Urothelium cell line (cell line): ENCODE results near the gene HDDC3.

Experiments
- DNase-seq: peaks from one replicate; pipeline ENCODE4 v3.0.0; 2011; ENCODE audit warnings: low spot score, mixed read lengths
- FAIRE-seq: peaks from 2 replicates; lab custom pipeline; 2011; peaks lifted over from hg19 to GRCh38; lab: Jason Lieb, UNC

Gene HDDC3

GRCh38 chr15:90954712-90955623 is 22.6 kb upstream of the HDDC3 start, which contains the start of gene RCCD1:
Gene RCCD1, plus strand, starts transcription at chr15:90954884. Its CDS starts 1,851 bp downstream, at chr15:90956735.
- peak; percentile 89 for FAIRE-seq
- DNase-seq = peak; percentile 96

- FAIRE-seq (no peak), DNase-seq (no peak)
Measured at GRCh38 chr15:90953947-90954711, 21.8 kb upstream of the HDDC3 start.

- DNase-seq = no peak
- FAIRE-seq = no peak
Measured at GRCh38 chr15:90952901-90953677, 20.7 kb upstream of the HDDC3 start.

DNA sequence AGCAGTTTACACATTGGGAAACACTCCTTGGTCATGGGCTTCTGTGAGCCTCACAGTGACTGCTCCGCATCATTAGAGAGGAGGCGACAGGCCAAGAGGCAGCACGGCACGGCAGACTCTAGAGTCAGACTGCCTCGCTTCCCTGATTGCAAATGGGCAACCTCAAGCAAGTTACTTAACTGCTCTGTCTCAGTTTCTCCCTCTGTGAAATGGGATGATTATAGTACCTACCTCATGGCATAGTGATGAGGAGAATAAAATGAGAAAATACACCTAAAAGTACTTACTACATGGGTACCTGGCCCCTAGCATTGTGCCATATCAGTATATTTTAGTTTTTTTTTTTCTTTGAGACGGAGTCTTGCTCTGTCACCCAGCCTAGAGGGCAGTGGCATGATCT is 18.3 kb upstream of the HDDC3 start:
- no peak for FAIRE-seq
- no peak for DNase-seq

DNA sequence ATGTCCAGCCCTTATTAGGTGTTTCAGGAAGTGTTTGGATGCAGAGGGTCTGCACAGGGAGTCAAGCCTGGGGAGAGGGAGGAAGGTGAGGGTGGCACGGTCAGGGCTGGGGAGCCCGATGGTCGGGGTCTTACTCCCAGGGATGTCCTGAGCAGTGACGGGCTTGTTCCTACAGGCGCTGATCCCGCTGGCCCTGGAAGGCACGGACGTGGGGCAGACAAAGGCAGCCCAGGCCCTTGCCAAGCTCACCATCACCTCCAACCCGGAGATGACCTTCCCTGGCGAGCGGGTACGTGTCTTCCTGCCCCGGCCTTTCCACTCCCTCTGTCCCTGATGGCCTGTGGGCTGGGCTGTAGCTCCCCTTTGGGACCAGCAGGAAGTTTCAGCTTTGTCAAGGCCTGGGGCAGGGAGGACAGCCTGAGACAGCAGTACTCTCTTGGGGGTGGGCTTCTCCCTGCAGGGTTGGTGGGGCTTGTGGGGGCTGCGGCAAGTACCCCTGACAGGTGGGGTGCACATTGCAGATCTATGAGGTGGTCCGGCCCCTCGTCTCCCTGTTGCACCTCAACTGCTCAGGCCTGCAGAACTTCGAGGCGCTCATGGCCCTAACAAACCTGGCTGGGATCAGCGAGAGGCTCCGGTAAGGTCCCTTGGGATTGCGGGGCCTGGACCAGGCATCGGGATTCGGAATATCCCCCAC is 17.8 kb upstream of the HDDC3 start:
- FAIRE-seq (no peak), DNase-seq (no peak)

GRCh38 chr15:90948506-90948905 is 16.2 kb upstream of the HDDC3 start:
- DNase-seq (no peak), FAIRE-seq (no peak)

DNA sequence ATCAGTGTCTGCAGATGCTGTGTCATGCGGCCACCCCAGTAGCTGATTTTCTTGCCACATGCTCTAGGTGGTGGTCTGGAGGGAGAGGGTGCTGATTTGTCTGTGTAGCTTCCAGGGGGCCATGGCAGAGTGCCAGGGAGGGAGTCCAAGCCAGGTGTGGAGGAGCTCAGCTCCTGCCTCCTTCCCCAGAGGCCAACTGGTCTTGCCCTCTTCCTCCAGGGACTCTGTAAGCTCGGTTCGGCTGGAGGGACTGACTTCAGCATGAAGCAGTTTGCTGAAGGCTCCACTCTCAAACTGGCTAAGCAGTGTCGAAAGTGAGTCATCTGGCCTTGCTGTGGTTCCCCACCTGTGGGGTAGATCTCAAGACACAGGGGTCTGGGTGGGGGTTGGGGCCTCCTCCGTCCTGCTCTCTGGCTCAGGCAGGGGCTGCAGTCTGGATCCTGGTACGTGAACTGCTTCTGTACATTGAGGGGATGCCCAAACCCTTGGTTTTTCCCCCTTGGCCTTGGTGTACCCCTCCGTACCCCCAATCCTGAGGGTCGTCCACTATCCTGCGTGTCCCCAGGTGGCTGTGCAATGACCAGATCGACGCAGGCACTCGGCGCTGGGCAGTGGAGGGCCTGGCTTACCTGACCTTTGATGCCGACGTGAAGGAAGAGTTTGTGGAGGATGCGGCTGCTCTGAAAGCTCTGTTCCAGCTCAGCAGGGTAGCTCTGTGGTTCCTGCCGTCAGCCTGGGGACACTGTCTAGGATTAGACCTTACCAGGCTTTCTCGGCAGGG is 15.4 kb upstream of the HDDC3 start:
- FAIRE-seq = no peak

GRCh38 chr15:90946941-90947576 is 14.7 kb upstream of the HDDC3 start:
- FAIRE-seq = no peak

More for the DNA sequence above, 15.4 kb upstream of the HDDC3 start:
- no peak for DNase-seq

GRCh38 chr15:90946538-90946937 is 14.2 kb upstream of the HDDC3 start:
- FAIRE-seq (no peak), DNase-seq (no peak)

More at GRCh38 chr15:90946941-90947576, 14.7 kb upstream of the HDDC3 start:
- no peak for DNase-seq

DNA sequence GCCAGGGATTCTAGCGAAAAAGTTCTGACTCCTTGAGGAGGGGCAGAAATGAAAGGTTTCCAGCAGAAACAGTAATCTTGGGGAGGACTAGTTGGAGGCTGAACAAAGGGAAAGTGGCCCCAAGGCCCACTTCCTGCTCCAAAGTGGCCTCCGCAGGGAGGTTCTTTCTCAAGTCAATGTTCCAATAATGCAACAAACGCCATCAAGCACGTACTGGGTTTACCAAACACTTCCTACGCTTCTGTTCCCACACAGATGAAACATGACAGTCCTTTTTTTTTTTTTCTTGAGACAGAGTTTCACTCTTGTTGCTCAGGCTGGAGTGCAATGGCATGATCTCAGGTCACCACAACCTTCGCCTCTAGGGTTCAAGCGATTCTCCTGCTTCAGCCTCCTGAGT is 12.7 kb upstream of the HDDC3 start:
- DNase-seq (no peak), FAIRE-seq (no peak)

DNA sequence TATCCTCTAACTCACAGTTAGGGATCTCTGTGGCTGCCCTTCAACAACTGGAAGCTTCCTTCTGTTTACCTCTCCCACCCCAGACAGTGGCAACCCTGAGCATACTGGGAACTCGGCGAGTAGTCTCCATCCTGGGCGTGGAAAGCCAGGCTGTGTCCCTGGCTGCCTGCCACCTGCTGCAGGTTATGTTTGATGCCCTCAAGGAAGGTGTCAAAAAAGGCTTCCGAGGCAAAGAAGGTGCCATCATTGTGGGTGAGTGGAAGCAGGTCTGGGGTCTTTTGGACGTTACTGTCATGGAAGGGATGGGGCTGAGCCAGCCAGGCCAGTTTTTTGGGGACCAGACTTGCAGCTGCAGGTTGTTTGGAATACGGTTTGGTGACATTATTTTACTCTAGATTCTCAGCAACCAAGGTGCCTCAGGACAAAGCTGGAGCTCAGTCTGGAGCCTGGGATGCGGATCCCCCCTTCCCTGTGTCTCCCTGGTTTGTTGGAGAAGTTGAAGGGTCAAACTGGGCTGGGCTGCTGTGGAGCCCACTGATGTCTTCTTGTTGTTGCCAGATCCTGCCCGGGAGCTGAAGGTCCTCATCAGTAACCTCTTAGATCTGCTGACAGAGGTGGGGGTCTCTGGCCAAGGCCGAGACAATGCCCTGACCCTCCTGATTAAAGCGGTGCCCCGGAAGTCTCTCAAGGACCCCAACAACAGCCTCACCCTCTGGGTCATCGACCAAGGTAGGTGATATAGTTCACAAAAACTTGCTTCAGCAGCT is 10.2 kb upstream of the HDDC3 start:
- DNase-seq (no peak), FAIRE-seq (no peak)

DNA sequence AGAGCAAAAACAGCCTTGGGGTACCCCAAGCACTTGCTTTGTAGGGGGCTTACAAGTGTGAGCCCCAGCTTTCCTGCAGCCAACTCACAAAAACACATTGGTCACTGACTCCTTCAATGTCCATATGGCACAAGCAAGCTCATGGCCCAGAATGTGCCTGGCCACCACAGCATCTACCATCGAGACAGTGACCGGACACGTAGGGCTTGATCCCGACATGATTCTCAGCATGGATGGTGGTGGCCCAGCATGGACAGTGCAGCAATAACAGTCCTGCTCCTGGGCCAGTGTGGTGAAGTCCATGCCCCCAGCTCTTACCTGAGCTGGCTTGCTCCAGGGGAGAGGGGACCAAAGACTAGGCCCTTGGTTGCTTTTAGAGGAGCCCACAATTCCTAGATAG is 8.7 kb upstream of the HDDC3 start:
- FAIRE-seq (no peak), DNase-seq (no peak)

- DNase-seq = no peak
- no peak for FAIRE-seq
Measured at GRCh38 chr15:90939756-90940155, 7.4 kb upstream of the HDDC3 start.

DNA sequence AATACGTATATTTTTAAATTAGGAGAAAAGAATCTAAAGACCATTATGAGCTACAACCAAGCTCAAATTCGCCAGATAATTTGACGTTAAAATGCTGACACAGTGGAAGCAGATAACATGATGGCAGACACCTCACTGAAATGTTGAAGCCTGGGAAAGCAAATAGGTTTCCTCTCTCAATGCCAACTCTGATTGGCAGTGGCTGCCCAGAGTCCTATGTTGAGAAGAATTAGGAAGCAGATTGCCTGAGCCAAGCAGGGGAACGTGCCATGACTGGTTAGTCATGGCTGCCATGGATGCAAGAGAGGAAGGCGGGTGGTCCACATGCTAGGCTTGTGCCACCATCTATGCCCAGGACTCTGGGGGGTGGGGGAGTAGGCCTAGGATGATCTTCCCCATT is 5.9 kb upstream of the HDDC3 start:
- FAIRE-seq = no peak

GRCh38 chr15:90936823-90937222 is 4.5 kb upstream of the HDDC3 start:
- FAIRE-seq = no peak
- no peak for DNase-seq

More for the DNA sequence above, 5.9 kb upstream of the HDDC3 start:
- no peak for DNase-seq

DNA sequence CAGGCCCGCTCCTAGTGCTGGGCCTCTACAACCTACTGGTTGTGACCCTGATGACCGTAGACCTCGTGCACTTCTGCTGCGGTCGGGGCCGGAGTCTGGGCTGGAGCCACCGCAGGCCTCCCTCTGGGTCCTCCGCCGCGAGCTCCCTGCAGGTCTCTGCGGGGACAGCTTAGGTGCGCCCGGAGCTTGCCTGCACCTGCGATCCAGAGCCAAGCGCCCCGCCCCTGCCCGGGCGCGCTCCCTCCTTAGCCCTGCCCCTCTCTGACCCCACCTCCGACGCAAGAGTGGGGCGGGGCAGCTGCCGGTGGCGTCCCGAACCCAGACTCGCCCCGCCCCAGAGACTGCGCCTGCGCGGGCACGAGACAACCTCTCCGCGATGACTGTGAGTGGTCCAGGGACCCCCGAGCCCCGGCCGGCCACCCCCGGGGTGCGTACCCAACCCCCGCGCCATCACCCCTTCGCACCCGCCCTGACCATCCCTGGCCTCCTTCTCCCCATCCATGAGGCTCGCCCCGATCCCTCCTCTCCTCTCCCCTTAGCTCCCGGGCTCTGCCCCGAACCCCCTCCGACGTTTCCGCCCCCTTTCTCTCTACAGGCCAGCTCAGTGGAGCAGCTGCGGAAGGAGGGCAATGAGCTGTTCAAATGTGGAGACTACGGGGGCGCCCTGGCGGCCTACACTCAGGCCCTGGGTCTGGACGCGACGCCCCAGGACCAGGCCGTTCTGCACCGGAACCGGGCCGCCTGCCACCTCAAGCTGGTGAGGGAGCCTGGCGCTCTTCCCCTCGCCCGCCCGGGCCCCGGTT is 2.8 kb upstream of the HDDC3 start, which contains the start of gene UNC45A:
Gene UNC45A, plus strand, starts transcription at position 337 of the 803 bp plus-strand sequence. Its CDS starts 40 bp downstream, at position 377.
- no peak for FAIRE-seq
- peak; percentile 98 for DNase-seq

- FAIRE-seq (no peak), DNase-seq (peak; percentile 89)
Measured at GRCh38 chr15:90934256-90934948, 2.1 kb upstream of the HDDC3 start.
